ENCODE measurements around the gene CD82.

- no peak for TF ChIP-seq CTCF (IDR thresholded peaks at IDR 0.05)
- no peak for TF ChIP-seq POLR2A (IDR thresholded peaks at IDR 0.05)
These were observed 17.3 kb downstream of the CD82 start for GRCh38 chr11:44582641-44583352.

All from right lobe of liver (tissue), 4 donors.